ENCODE measurements around the gene S100A10.

S100A10 gene

GRCh38 chr1:151989211-151989862, 4.3 kb downstream of the S100A10 start:
- H3K4me3 ChIP-seq (ENCODE audit: low read depth in 1 of 2, low read length in 2 of 2) = no peak overlapping the region
- H3K4me1 ChIP-seq (ENCODE audit: insufficient read depth, low read length) = peaks cover 25% of the 10 kb centered on the region
- no peak overlapping the region for H3K27ac ChIP-seq (ENCODE audit: low read length)
- ATAC-seq (ENCODE audit: insufficient read depth, low read depth) (no peak), DNase-seq (no peak)
- TF ChIP-seq CTCF (IDR thresholded peaks at IDR 0.05; ENCODE audit: borderline replicate concordance, extremely low read depth, low read length, poor library complexity, severe bottlenecking) (no peak), EZH2 (IDR thresholded peaks at IDR 0.05; ENCODE audit: borderline replicate concordance, low read depth, low read length, severe bottlenecking) (no peak)
- no peak overlapping the region for H2AFZ ChIP-seq (ENCODE audit: low read depth, low read length)
- no peaks in the 10 kb centered on the region for H3K9me3 ChIP-seq (ENCODE audit: insufficient read depth, low read length, severe bottlenecking)
- peaks cover 27% of the 10 kb centered on the region for H4K20me1 ChIP-seq (ENCODE audit: insufficient read depth, low read length)
- no peaks in the 10 kb centered on the region for H3K27me3 ChIP-seq (ENCODE audit: insufficient read depth, low read length, poor library complexity)
- H3K9ac ChIP-seq (ENCODE audit: low read depth, low read length) = no peak overlapping the region
- H3K36me3 ChIP-seq (ENCODE audit: insufficient read depth, low read length) = peaks cover 19% of the 10 kb centered on the region
- no peak overlapping the region for H3K4me2 ChIP-seq (ENCODE audit: insufficient read depth, low read length)
- H3K79me2 ChIP-seq (ENCODE audit: insufficient read depth, low read length) = peaks cover 48% of the 10 kb centered on the region

GRCh38 chr1:151988405-151988923, 5.2 kb downstream of the S100A10 start:
- Histone ChIP-seq H3K27ac (ENCODE audit: low read length) (no peak overlapping the region), H3K4me2 (ENCODE audit: insufficient read depth, low read length) (no peak overlapping the region), H3K9me3 (ENCODE audit: insufficient read depth, low read length, severe bottlenecking) (no peaks in the 10 kb centered on the region), H2AFZ (ENCODE audit: low read depth, low read length) (no peak overlapping the region), H3K36me3 (ENCODE audit: insufficient read depth, low read length) (peaks cover 28% of the 10 kb centered on the region), H3K4me1 (ENCODE audit: insufficient read depth, low read length) (peaks cover 19% of the 10 kb centered on the region), H4K20me1 (ENCODE audit: insufficient read depth, low read length) (peaks cover 27% of the 10 kb centered on the region), H3K9ac (ENCODE audit: low read depth, low read length) (no peak overlapping the region), H3K4me3 (ENCODE audit: low read depth in 1 of 2, low read length in 2 of 2) (no peak overlapping the region), H3K79me2 (ENCODE audit: insufficient read depth, low read length) (peaks cover 48% of the 10 kb centered on the region), H3K27me3 (ENCODE audit: insufficient read depth, low read length, poor library complexity) (no peaks in the 10 kb centered on the region)
- TF ChIP-seq CTCF (IDR thresholded peaks at IDR 0.05; ENCODE audit: borderline replicate concordance, extremely low read depth, low read length, poor library complexity, severe bottlenecking) = no peak
- no peak for TF ChIP-seq EZH2 (IDR thresholded peaks at IDR 0.05; ENCODE audit: borderline replicate concordance, low read depth, low read length, severe bottlenecking)
- DNase-seq (no peak), ATAC-seq (ENCODE audit: insufficient read depth, low read depth) (no peak)

- H2AFZ ChIP-seq (ENCODE audit: low read depth, low read length) = no peak overlapping the region
- H3K4me2 ChIP-seq (ENCODE audit: insufficient read depth, low read length) = no peak overlapping the region
- ATAC-seq (ENCODE audit: insufficient read depth, low read depth) = no peak
- H3K9ac ChIP-seq (ENCODE audit: low read depth, low read length) = no peak overlapping the region
- H3K27me3 ChIP-seq (ENCODE audit: insufficient read depth, low read length, poor library complexity) = no peaks in the 10 kb centered on the region
- H3K9me3 ChIP-seq (ENCODE audit: insufficient read depth, low read length, severe bottlenecking) = no peaks in the 10 kb centered on the region
- DNase-seq = no peak
- H4K20me1 ChIP-seq (ENCODE audit: insufficient read depth, low read length) = peaks cover 18% of the 10 kb centered on the region; the same call in 1 of the 2 replicates
- peaks cover 31% of the 10 kb centered on the region for H3K79me2 ChIP-seq (ENCODE audit: insufficient read depth, low read length)
- no peak overlapping the region for H3K4me3 ChIP-seq (ENCODE audit: low read depth in 1 of 2, low read length in 2 of 2)
- H3K36me3 ChIP-seq (ENCODE audit: insufficient read depth, low read length) = peaks cover 41% of the 10 kb centered on the region
- no peak overlapping the region for H3K27ac ChIP-seq (ENCODE audit: low read length)
- peaks cover 3% of the 10 kb centered on the region for H3K4me1 ChIP-seq (ENCODE audit: insufficient read depth, low read length)
- no peak for TF ChIP-seq EZH2 (IDR thresholded peaks at IDR 0.05; ENCODE audit: borderline replicate concordance, low read depth, low read length, severe bottlenecking)
- no peak for TF ChIP-seq CTCF (IDR thresholded peaks at IDR 0.05; ENCODE audit: borderline replicate concordance, extremely low read depth, low read length, poor library complexity, severe bottlenecking)
Measured at GRCh38 chr1:151986501-151987190, 7.0 kb downstream of the S100A10 start.
